IMR-90 (cell line): ENCODE results near the gene COL13A1. TPM values are rescaled to one million over a fixed set of nuclear protein-coding genes. Genes with fewer than 3 reads are reported as not detected.

Source experiments
- ATAC-seq: fragments of 200-7000 bp; cut with Tn5 transposase; 2 replicates; pipeline ENCODE4 v1.9.1; 2020; ENCODE audit warnings: low read depth, mild to moderate bottlenecking, moderate library complexity
- BruUV-seq: library from RNA; stranded (reverse); fragments of 400-500 nt; replicated peaks from 2 replicates; lab custom pipeline; 2021; lab: Mats Ljungman, UMichigan
- CTCF ChIA-PET: fragments of 300-600 bp; formaldehyde crosslinking; extraction: SDS; loops from one replicate; lab custom pipeline; 2021; ENCODE audit warnings: antibody characterized with exemption; lab: Yijun Ruan, JAX
- POLR2A ChIA-PET: fragments of 300-600 bp; sonication (Branson Sonifier 250); formaldehyde crosslinking; loops from one replicate; lab custom pipeline; 2022; ENCODE audit warnings: antibody characterized with exemption; ENCODE audit not compliant: unreplicated experiment; lab: Charles Lee
- DNase-seq: peaks from one replicate; pipeline ENCODE4 v3.0.0; 2013
- H2AFZ ChIP-seq: replicated peaks from 2 replicates; pipeline ENCODE3; 2013; ENCODE audit warnings: low read length, mild to moderate bottlenecking; ENCODE audit not compliant: poor library complexity
- H2AK5ac ChIP-seq: 2 replicates; pipeline ENCODE4 v1.6.1; 2013; ENCODE audit warnings: low read depth, low read length, inconsistent platforms
- H2AK9ac ChIP-seq: replicated peaks from 2 replicates; pipeline ENCODE3; 2013; ENCODE audit warnings: mild to moderate bottlenecking, low read depth, low read length, moderate library complexity; ENCODE audit not compliant: poor library complexity
- H2BK120ac ChIP-seq: 2 replicates; pipeline ENCODE4 v1.6.1; 2013; ENCODE audit warnings: low read depth, low read length, inconsistent platforms
- H2BK15ac ChIP-seq: 3 replicates; pipeline ENCODE4 v1.6.1; 2013; ENCODE audit warnings: low read depth, low read length, inconsistent platforms
- H2BK20ac ChIP-seq: 2 replicates; pipeline ENCODE4 v1.6.1; 2013; ENCODE audit warnings: low read depth, mild to moderate bottlenecking, inconsistent platforms, low read length, moderate library complexity
- H2BK5ac ChIP-seq: 2 replicates; pipeline ENCODE4 v1.6.1; 2013; ENCODE audit warnings: mild to moderate bottlenecking, low read depth, low read length, inconsistent platforms; ENCODE audit not compliant: poor library complexity, severe bottlenecking
- H3K14ac ChIP-seq: replicated peaks from 2 replicates; pipeline ENCODE4 v1.6.1; 2013; ENCODE audit warnings: low read depth, low read length, inconsistent platforms
- H3K18ac ChIP-seq: 2 replicates; pipeline ENCODE4 v1.6.1; 2013; ENCODE audit warnings: low read depth, low read length, control low read depth
- H3K23ac ChIP-seq: 2 replicates; pipeline ENCODE4 v1.6.1; 2013; ENCODE audit warnings: low read depth, low read length, inconsistent platforms
- H3K27ac ChIP-seq: 2 replicates; pipeline ENCODE4 v1.5.1; 2013; ENCODE audit warnings: mild to moderate bottlenecking, control low read depth, low read length; ENCODE audit not compliant: insufficient read depth
- H3K27me3 ChIP-seq: 2 replicates; pipeline ENCODE4 v1.6.1; 2013; ENCODE audit warnings: low read length; ENCODE audit not compliant: control insufficient read depth, insufficient read depth
- H3K36me3 ChIP-seq: 2 replicates; pipeline ENCODE4 v1.6.1; 2013; ENCODE audit warnings: low read length, mixed read lengths; ENCODE audit not compliant: control insufficient read depth, insufficient read depth
- H3K4ac ChIP-seq: 2 replicates; pipeline ENCODE4 v1.6.1; 2013; ENCODE audit warnings: low read depth, low read length, inconsistent platforms
- H3K4me1 ChIP-seq: 2 replicates; pipeline ENCODE4 v1.6.1; 2013; ENCODE audit warnings: low read length, mixed read lengths; ENCODE audit not compliant: control insufficient read depth, insufficient read depth
- H3K4me2 ChIP-seq: 2 replicates; pipeline ENCODE4 v1.6.1; 2013; ENCODE audit warnings: low read depth, mild to moderate bottlenecking, control low read depth, low read length, moderate library complexity
- H3K4me3 ChIP-seq: 2 replicates; pipeline ENCODE4 v1.5.1; 2013; ENCODE audit warnings: low read depth, mild to moderate bottlenecking, control low read depth, low read length, moderate library complexity; ENCODE audit not compliant: insufficient read depth
- H3K56ac ChIP-seq: 2 replicates; pipeline ENCODE4 v1.6.1; 2013; ENCODE audit warnings: low read length, inconsistent platforms; ENCODE audit not compliant: insufficient read depth; ENCODE audit errors: extremely low read depth
- H3K79me1 ChIP-seq, 2 experiments: 2 replicates each; pipeline ENCODE4 v1.6.1; 2013; ENCODE audit warnings: low read length in 2 of 2, inconsistent platforms in 1 of 2, low read depth in 1 of 2
- H3K9ac ChIP-seq: 2 replicates; pipeline ENCODE4 v1.6.1; 2013; ENCODE audit warnings: low read depth, low read length, control low read depth
- H3K9me1 ChIP-seq: 2 replicates; pipeline ENCODE4 v1.6.1; 2013; ENCODE audit warnings: low read length, inconsistent platforms; ENCODE audit not compliant: insufficient read depth
- H3K9me3 ChIP-seq: 2 replicates; pipeline ENCODE4 v1.6.1; 2013; ENCODE audit warnings: low read length; ENCODE audit not compliant: control insufficient read depth, insufficient read depth
- H4K20me1 ChIP-seq: 2 replicates; pipeline ENCODE4 v1.6.1; 2013; ENCODE audit warnings: low read length, inconsistent platforms; ENCODE audit not compliant: insufficient read depth
- H4K5ac ChIP-seq: 2 replicates; pipeline ENCODE4 v1.6.1; 2013; ENCODE audit warnings: mild to moderate bottlenecking, low read depth, low read length, control low read depth
- H4K8ac ChIP-seq, 2 experiments: 2 replicates each; pipeline ENCODE4 v1.6.1; 2013; ENCODE audit warnings: low read depth in 2 of 2, low read length in 2 of 2, control low read depth in 1 of 2, inconsistent platforms in 1 of 2
- H4K91ac ChIP-seq: 2 replicates; pipeline ENCODE4 v1.6.1; 2013; ENCODE audit warnings: low read depth, low read length, inconsistent platforms; ENCODE audit not compliant: insufficient read depth
- CEBPB ChIP-seq: IDR thresholded peaks from 2 replicates; pipeline ENCODE4 v1.6.1; 2012; ENCODE audit warnings: low read depth, low read length, improper control_type of control experiment
- POLR2A ChIP-seq: IDR thresholded peaks from 2 replicates; pipeline ENCODE4 v1.6.1; 2012; ENCODE audit warnings: mild to moderate bottlenecking, low read depth, low read length
- RCOR1 ChIP-seq: IDR thresholded peaks from 2 replicates; pipeline ENCODE4 v1.6.1; 2012; ENCODE audit warnings: mild to moderate bottlenecking, low read length, improper control_type of control experiment; ENCODE audit not compliant: insufficient replicate concordance
- WGBS, 2 experiments: methylation state at CpG; one replicate each; pipeline versions ENCODE4 v1.1.5 to v1.1.7; 2013; ENCODE audit warnings: missing lambda C conversion rate in 2 of 2; ENCODE audit not compliant: insufficient read length in 1 of 2; ENCODE audit errors: extremely low coverage in 2 of 2; 5-methylcytosine and 5-hydroxymethylcytosine counted together
- dilution Hi-C: fragments of 300-500 bp; cut with HindIII; formaldehyde crosslinking; loops from one replicate; pipeline ENCODE4 v1.14.3; 2018; ENCODE audit warnings: low sequenced_read_pairs; ENCODE audit not compliant: unreplicated experiment
- in situ Hi-C: fragments of 300-500 bp; cut with MboI; formaldehyde crosslinking; loops from 3 replicates; pipeline ENCODE4 v1.14.3; 2019; ENCODE audit warnings: low sequenced_read_pairs, inconsistent platforms, mixed read lengths
- intact Hi-C: fragments of 100-400 bp; cut with micrococcal nuclease; formaldehyde crosslinking; loops from 2 replicates; pipeline ENCODE4 v1.10.0; 2022
- polyA plus RNA-seq, 3 experiments: library from polyadenylated mRNA; depleted of rRNA; stranded (reverse); fragments of >200 nt; gene quantifications; 2 replicates each; pipeline ENCODE4 v1.2.3, GENCODE V29; 2012; ENCODE audit warnings: low replicate concordance in 1 of 3
- total RNA-seq: library from RNA; depleted of rRNA; stranded (reverse); fragments of >200 nt; gene quantifications from 2 replicates; pipeline ENCODE4 v1.2.3, GENCODE V29; 2012

COL13A1 gene
- total and polyA plus RNA-seq, 2 of the 4 experiments (the other 2 are of a cell fraction): 12.2 to 31.3 TPM

DNA sequence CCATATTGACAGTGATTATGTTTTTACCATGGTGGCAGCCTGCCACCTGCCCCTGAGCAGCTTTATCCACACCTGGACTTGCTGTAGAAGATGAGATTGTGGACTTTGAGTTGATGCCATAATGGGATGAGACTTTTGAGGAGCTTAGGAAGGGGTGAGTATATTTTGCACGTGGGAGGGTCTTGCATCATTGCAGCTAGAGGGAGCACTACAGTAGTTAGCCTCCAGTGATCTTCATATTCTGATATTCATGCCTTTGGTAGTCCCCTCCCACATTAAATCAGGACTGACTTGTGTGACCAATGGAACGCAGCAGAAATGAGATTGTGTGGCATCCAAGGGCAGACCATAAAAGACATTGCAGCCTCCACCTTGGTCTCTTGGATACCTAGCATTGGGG lies 18.2 kb upstream of the COL13A1 start:
- intact Hi-C loops (no loop called here), in situ Hi-C loops (no loop called here), dilution Hi-C loops (no loop called here)
- Histone ChIP-seq H3K9ac (no peak overlapping the region), H3K27me3 (peaks cover 55% of the 10 kb centered on the region), H3K18ac (no peak overlapping the region), H3K14ac (no peak overlapping the region), H3K56ac (no peak overlapping the region), H3K4ac (no peak overlapping the region), H3K27ac (no peak overlapping the region), H3K79me1 (no peaks in the 10 kb centered on the region), H2BK120ac (no peak overlapping the region), H2AK5ac (no peak overlapping the region), H4K5ac (no peak overlapping the region), H3K4me1 (no peaks in the 10 kb centered on the region), H2AK9ac (no peak overlapping the region), H2BK5ac (no peak overlapping the region), H3K4me2 (no peak overlapping the region), H3K9me3 (peaks cover 3% of the 10 kb centered on the region), H2BK15ac (no peak overlapping the region), H3K9me1 (no peaks in the 10 kb centered on the region), H3K23ac (no peak overlapping the region), H4K20me1 (no peaks in the 10 kb centered on the region), H2BK20ac (no peak overlapping the region), H2AFZ (no peak overlapping the region), H3K4me3 (no peak overlapping the region), H4K8ac (no peak overlapping the region), H4K91ac (no peak overlapping the region), H3K36me3 (no peaks in the 10 kb centered on the region)
- CTCF ChIA-PET: no interaction called here
- BruUV-seq: no TSS peak
- WGBS, 2 experiments: no CpG with 5 or more reads among the region's 2 CpGs
- DNase-seq: no peak
- POLR2A ChIA-PET: no interaction called here
- TF ChIP-seq RCOR1 (no peak), CEBPB (no peak), POLR2A (no peak)
- no peak for ATAC-seq
